ENCODE results near the gene STON2.

Gene STON2

DNA sequence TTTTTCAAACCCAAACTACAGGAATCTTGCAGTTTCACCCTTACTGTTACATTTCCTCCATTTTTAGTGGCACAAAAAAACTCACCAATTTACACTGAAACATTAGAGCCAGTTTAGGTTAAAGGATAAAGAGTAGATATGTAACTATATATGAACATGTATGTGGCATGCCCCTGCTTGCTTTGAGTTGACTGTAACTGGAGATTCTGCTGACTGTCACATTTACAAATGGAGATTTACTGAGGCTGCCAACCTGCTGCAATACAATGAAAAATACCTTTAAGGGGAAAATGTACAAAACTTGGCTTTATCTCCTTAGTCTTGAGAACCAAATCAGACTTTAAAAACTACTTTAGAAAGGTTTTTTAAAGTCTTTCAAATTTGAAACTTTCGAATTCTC, 28.3 kb downstream of the STON2 start:
- DNase-seq, result no peak

DNA sequence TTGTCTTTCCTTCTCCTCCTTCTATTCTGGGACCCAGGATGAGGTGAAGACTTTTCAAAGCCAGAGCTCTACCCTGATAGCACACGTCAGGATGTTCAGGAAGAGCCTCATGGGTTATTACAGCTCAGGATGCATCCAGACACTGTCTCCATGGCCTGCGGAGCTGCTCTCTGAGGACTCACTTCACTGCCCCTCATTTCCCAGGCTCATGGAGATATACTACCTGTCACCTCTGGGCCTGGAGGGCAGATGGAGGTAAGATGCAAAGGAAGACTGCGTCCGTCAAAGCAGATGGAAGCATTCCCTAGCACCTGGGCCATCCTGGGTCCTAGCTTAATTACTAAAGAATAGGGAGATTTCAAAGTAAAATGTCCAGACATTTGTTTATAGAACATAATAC, 32.6 kb downstream of the STON2 start:
- no peak for DNase-seq

DNA sequence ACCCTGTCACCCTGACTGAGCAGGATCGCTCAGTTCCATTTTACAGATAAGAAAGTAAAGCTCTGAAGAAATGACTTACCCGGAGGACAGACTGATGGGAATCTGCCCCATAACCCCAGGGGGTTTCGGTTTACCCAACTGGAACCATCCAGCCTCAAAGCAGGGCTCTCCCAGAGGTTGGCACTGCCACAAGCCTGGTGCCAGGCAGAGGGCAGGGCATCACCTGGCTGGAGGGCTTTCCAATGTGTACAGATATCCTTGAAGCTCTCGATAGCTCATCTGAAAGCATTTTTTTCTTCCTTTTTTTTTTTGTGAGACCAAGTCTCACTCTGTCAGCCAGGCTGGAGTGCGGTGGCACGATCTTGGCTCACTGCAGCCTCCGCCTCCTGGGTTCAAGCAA, 33.2 kb downstream of the STON2 start:
- DNase-seq, result no peak

DNA sequence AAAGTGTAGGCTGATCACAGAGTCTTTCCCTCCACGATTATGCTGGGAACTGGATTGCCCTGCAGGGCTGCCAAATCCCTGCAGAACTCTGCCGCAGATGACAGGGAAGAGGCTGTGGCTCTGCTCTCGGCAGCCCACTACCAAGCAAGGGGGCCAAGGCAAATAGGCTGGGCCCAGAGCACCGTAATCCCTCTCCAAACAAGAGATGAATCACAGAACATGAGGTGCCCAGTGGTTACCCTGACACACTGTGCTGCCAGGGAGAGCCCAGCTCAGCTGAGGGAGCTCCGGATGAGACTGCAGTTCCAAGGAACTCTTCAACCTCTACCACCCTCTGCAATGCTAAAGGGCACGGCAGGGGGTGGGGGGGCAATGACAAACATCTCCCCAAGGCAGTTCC, 33.9 kb downstream of the STON2 start:
- no peak for DNase-seq

- no peak for DNase-seq
These were observed 36.3 kb downstream of the STON2 start for GRCh38 chr14:81363746-81364378.

DNA sequence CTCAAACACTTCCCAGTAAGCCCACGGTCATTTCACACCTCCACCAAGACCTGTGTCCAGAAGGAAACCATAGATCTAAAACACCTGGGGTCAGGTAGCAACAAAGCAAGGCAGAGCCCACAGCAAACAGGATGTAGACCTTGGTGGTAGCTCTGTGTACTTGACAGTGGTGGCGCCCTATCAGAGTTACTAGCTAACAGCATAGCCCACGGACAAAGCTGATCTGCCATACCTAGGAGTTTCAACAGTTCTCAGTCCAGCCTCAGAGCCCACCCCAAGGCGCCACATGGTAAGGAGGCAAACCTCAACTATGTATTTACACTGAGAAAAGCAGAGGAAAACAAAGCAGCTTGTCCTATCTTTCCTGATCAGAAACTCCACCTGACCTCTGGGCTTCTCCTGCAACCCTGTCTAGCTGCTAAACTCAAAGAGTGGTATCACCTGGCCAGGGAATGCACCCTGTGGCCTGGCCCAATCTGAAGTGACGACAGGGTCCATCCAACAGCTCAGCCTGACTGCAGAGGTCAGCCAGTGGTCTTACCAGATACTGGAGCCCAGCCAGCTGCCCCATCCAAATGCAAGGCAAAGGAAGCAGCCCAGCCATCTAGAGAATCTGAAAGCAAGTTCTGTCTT, 46.3 kb downstream of the STON2 start:
- no peak for DNase-seq

DNA sequence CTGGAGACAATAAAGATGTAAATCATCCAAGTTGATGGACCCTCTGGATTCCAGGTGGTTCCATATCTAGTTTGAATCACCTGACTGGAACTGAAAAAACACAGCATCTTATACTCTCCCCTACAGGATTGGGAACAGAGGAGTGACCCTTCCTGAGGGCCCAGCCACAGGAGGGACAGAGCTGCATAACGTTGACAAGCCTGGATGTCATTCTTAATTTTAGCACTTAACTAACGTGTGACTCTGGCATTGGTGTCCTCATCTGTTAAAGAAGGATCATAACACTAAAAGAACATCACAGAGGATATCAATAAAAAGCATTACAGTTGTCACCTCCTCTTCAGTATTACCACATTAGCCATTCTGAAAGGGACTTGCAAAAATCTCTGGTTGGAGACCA, 47.7 kb downstream of the STON2 start:
- peak in 1 of 2 experiments; percentile 10 for DNase-seq

DNA sequence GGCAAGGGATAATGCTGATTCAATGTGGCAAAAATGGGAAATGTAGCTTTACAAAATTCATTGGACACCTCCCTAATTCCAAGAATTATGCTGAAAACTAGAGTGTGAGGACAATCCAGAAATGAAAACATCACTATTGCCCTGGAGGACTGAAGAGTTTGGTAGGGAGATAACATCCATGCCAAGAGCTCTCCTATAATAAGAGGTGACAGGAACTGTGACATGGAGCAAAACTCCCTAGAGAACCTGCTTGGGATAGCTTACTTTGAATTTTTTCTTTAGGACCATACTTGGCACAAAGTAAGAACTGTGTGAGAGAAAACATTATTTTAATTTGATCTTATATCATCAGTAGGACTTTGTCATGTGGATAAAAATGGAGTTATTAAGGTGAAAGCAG, 48.9 kb downstream of the STON2 start:
- no peak for DNase-seq

DNA sequence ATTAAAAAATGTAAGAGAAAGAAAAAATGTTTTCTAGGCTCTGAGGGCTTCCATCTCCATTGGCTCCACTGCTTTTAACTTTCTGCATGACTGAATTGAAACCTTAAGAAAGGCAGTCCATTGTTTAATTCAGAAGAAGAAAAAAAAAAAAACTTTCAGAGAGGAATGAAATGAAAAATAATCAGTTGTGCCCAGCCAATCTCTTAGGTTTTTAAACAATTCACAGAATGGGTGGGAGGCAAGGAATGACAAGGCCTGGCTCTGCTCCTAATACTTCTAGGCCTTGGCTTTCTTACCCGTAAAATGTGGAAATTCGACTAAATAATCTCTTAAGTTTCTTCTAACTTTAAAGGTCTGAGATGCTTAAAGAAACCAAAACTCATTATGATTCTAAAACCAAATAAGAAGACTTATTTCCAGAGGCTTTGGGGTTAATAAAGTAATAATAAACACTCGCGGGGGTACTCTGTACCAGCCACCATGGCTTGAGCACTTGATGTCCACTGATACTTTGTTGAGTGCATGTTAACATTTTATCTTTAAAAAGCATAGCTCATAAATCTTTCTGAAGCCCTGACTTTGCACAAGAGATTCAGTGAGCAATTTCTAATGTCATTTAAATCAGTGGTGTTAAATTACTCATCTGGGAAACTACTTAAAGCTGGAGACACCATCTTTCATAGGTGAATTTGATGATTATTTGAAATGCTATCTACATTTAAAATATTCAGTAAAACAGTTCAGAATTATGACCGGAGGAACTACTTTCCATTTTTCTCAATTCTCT, 49.6 kb downstream of the STON2 start:
- no peak for DNase-seq

- DNase-seq, result no peak
These were observed 52.1 kb downstream of the STON2 start for GRCh38 chr14:81348061-81348460.

- DNase-seq, result no peak
These were observed 54.3 kb downstream of the STON2 start for GRCh38 chr14:81345781-81346180.

DNA sequence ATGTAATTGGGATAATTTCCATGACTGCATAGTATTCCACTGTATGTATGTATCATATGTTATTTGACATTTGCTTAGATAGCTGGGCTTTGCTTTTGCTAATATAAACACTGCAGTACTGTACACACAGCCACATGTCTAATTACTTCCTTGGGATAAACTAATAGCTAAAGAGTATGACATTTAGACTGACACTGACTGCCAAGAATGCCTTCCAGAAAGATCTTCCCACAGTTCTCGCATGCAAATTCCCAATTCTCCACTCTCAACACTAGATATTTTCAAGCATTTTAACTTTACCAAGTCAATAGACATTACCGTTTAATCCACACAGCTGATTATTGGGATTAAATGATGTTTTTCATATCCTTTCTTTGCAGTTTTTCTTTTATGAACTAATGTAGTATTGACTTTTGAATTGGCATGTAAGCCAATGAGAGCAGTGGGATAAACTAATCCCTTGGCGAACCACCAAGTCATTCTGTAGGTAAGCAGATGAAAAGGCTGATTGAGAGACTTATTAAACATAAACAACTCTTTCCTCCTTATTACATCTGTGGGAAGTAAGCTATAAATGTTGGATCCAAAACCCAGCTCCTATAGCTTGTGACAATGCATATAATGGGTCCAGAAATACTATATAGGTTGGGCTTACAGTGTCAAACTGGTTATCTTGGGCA, 55.5 kb downstream of the STON2 start:
- no peak for DNase-seq

DNA sequence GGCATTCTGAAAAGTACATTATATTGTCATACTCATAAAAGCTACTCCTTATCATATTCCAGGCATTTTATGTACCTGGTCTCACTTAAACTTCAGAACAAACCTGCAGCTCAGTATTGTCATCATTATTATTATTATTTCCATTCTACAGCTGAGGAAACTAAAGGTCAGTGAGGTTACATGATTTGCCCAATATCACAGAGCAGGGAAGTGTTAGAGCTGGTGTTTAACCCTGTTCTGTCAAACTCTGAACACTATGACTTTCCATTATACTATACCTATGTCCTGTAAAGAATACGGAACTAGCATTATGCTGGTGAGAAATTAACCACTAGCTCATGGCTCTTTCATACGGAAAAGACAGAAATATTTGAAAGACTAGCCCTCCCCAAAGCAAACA, 56.4 kb downstream of the STON2 start:
- no peak for DNase-seq

GRCh38 chr14:81342850-81343580, 57.1 kb downstream of the STON2 start:
- no peak for DNase-seq

- DNase-seq, result no peak
These were observed 58.3 kb downstream of the STON2 start for GRCh38 chr14:81341781-81342180.

GRCh38 chr14:81341370-81341769, 58.8 kb downstream of the STON2 start:
- DNase-seq, result no peak

DNA sequence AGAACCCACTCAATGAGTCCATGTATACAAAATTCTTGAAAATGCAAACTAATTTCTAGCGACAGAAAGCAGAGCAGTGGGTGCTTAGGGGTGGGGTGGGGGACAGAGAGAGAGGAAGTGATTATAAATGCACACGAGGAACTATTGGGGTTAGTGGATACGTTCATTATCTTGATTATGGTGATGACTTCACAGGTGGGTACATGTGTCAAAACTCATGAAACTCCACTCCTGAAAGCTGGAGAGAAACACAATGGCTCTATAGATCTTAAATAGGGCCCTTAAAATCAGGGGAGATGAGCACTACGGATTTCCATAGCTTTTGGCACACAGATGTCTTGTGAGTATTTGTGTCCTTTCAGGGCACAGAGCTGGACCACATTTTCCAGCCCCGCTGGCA, 59.9 kb downstream of the STON2 start:
- no peak for DNase-seq

DNA sequence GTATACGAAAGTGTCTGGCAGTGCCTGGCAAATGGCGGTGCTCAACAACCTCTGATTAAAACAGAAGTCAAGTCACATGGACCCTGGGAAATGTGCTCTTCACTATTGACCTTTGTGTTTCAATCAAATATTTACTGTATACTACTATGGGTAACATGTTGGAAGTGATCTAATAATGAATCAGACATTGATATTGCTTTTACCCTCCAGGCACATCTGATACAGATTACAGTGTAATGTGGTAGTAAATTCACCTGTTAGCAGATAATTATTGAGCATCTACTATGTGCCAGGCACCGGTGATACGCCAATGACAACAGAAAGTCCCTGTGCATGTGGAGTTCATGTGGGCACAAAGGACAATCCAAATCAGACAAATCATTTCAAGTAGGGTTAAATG, 63.1 kb downstream of the STON2 start:
- no peak for DNase-seq

DNA sequence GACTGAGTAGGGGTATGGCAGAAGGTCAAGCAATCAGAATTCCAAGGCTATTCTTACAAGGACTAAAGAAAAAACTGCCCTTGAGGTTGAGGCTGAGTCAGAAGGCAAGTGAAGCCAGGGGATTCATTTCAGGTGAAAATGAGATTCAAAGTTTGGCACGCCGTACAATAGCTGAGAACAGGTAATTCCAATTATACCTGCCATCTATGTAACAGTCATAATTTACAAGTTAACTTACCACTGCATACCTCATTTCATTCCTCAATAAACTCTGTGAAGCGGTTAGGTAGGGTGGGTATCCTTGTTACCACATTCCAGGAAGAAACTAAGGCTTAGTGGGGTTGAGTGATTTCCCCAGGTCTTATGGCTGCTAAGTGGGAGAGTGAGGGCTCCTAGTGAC, 64.1 kb downstream of the STON2 start:
- no peak for DNase-seq

GRCh38 chr14:81332725-81333124, 67.4 kb downstream of the STON2 start:
- no peak for DNase-seq

DNA sequence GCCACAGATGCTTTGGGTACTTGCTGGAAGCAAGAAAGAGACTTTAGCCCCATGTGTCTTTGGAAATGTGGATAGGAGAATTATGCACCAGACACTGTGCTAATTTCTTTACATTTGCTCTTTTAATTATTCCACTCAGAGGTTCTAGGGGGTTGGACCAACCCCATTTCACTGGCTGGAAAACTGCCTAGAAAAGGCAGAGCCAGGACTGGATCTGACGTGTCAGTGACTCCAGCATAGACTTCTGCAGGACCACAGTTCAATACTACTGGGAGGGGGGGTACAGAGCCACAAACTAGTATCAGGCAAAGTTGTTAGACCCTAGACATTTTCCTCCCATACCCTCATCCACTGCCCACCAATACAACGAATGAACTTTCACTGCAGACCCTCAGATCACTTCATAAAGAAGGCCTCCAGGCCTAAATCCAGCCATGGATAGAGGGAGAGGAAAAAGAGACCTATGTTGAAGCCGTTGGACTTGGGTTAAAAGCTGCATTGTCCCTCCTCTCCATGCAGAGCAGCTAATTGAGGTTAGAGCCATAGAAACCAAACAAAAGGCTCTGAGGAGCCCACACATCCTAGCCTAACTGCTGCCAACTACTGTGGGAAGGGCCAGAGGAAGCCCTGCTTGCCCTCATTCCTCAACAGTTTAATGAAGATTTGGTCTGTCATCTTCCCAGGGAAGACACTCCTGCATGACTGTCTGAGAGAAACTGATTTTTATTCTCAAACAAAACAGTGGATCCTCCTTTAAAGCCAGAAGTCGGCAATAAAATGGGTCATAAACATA, 68.7 kb downstream of the STON2 start:
- DNase-seq, result no peak

DNA sequence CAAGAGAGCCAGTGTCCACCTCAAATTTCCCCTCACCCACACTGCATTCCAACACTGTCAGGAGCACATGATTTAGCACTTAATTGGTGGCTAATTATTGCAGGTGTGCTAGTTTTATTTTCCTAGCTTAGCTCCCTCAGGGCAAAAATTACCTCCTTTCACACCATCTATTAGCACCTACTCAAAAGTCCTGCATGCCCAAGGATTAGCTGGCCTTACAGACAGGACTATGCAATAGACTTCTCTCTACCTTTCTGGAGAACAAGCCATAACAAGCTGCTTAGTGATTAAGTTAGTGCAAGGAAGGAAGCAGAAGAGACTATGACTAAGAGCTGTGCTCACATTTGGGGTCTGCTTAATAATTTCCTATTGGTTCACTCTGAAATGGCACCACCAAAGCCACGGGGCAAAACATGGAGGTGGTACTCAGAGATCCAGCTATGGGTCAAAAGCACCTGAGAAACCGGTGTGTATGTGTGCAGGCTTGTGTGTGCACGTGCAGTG, 69.5 kb downstream of the STON2 start:
- DNase-seq, result no peak

All from NCI-H526 (cell line).